Heart left ventricle (tissue), 16 donors: Measurements from ENCODE around the gene RGSL1. TPM values are rescaled to one million over a fixed set of nuclear protein-coding genes. Genes with fewer than 3 reads are reported as not detected.

Source experiments
- ATAC-seq, 4 donors: fragments of 200-7000 bp; cut with Tn5 transposase; one replicate each; pipeline ENCODE4 v1.9.1; 2020 to 2022; ENCODE audit warnings: moderate library complexity in 4 of 4, mild to moderate bottlenecking in 3 of 4, moderate number of reproducible peaks in 1 of 4
- DNase-seq, 5 donors: peaks; one replicate each; pipeline ENCODE4 v3.0.0-alpha.2; 2020
- H3K27ac ChIP-seq, 12 donors: fragments of 200-600 bp; sonication (generic) in 4 of 12; one replicate each; pipeline versions ENCODE4 v1.5.0 to v1.8.0; 2016 to 2022; ENCODE audit warnings: mild to moderate bottlenecking in 2 of 12
- H3K27me3 ChIP-seq, 9 donors: fragments of 200-600 bp; sonication (generic) in 2 of 9; one replicate each; pipeline versions ENCODE4 v1.5.1 to v1.8.0; 2016 to 2022; ENCODE audit warnings: mild to moderate bottlenecking in 3 of 9
- H3K36me3 ChIP-seq, 9 donors: fragments of 200-600 bp; sonication (generic) in 2 of 9; one replicate each; pipeline versions ENCODE4 v1.5.0 to v1.8.0; 2018 to 2022; ENCODE audit warnings: mild to moderate bottlenecking in 2 of 9
- H3K4me1 ChIP-seq, 12 donors: fragments of 200-600 bp; sonication (generic) in 4 of 12; one replicate each; pipeline versions ENCODE4 v1.5.0 to v1.8.0; 2016 to 2022; ENCODE audit warnings: mild to moderate bottlenecking in 3 of 12
- H3K4me3 ChIP-seq, 12 donors: fragments of 200-600 bp; sonication (generic) in 4 of 12; one replicate each; pipeline versions ENCODE4 v1.5.0 to v1.8.0; 2017 to 2022; ENCODE audit warnings: mild to moderate bottlenecking in 9 of 12, moderate library complexity in 4 of 12
- H3K9me3 ChIP-seq, 12 donors: fragments of 200-600 bp; sonication (generic) in 4 of 12; one replicate each; pipeline versions ENCODE4 v1.5.0 to v1.8.0; 2016 to 2022; ENCODE audit warnings: mild to moderate bottlenecking in 1 of 12
- CTCF ChIP-seq, 12 donors: fragments of 200-600 bp; sonication (generic) in 4 of 12; IDR thresholded peaks; one replicate each; pipeline versions ENCODE4 v1.5.0 to v1.8.0; 2018 to 2022; ENCODE audit warnings: antibody characterized with exemption in 12 of 12, mild to moderate bottlenecking in 5 of 12
- POLR2A ChIP-seq, 2 donors: fragments of 450-650 bp; IDR thresholded peaks; one replicate each; pipeline ENCODE4 v1.6.1; 2017; ENCODE audit warnings: antibody characterized with exemption in 2 of 2, mild to moderate bottlenecking in 2 of 2, moderate library complexity in 2 of 2
- WGBS, 4 donors: extraction: QIAGEN DNeasy Blood & Tissue Kit in 2 of 4; methylation state at CpG; one replicate each; pipeline versions ENCODE4 v1.1.5 to v1.1.7; 2013 to 2018; 5-methylcytosine and 5-hydroxymethylcytosine counted together
- intact Hi-C, 10 donors: fragments of 100-400 bp; cut with DNase I; formaldehyde crosslinking; loops; one replicate each; pipeline versions ENCODE4 v1.11.1 to v1.14.2; 2022
- polyA plus RNA-seq, 2 donors: library from polyadenylated mRNA; stranded (reverse); fragments of 200-250 nt; gene quantifications; one replicate each; pipeline ENCODE4 v1.2.3, GENCODE V29; 2013
- total RNA-seq, 9 donors: library from RNA; depleted of rRNA in 2 of 9; stranded (reverse); fragments of >200 nt in 2 of 9; fragmentation: NEBNext Ultra II Directional in 3 of 9; extraction: Animal tissue kit (Norgen Biotek cat#: 25700) in 3 of 9; gene quantifications; one replicate each; pipeline versions ENCODE4 v1.1.0 to v1.2.4, GENCODE V29; 2016 to 2023
- donor health status: ischemic (EF 13 %, LVEDD 7.1; RV severe dilation, severe dysfunction).
- donor health status: healthy with polysubstance abuse.
- donor health status: DM: no; HTN: yes; CAD: no.
- donor health status: DM: no; HTN: no; CAD: no.
- donor health status: ischemic (EF 25% LVEDD 6.9; RV normal size, moderate dysfunction).
- donor health status: ischemic (EF 25% LVEDD 5.7; RV mildly dilated, moderate dysfunction).
- donor health status: healthy.
- donor health status: DM: yes; HTN: yes; CAD: no.
- donor health status: ischemic (EF 35%, LVEDD 5.7; RV mildly dilated, moderate dysfunction).
- donor health status: nonischemic (EF 11% LVEDD 7.7; RV severe dilation, severe dysfunction).
- donor health status: DM: yes; HTN: yes; CAD: no.
- donor health status: PGD.
- donor health status: ischemic (EF 29% LVEDD 5.4; RV normal size, mild dysfunction).
- donor health status: nonischemic (EF 23%, LVEDD 6.1; RV moderate dilation, normal function).

The RGSL1 gene
- total and polyA plus RNA-seq, 11 donors: not detected

GRCh38 chr1:182589931-182590330, 140.0 kb downstream of the RGSL1 start:
- Histone ChIP-seq H3K4me3 (no peak overlapping the region), H3K4me1 (peaks cover 0 to 33% (median 3%) of the 10 kb centered on the region in 12 donors), H3K9me3 (no peaks in the 10 kb centered on the region), H3K36me3 (no peaks in the 10 kb centered on the region), H3K27me3 (no peaks in the 10 kb centered on the region), H3K27ac (peak overlapping the region in 1 of 12 donors; percentile 91)
- intact Hi-C loops: loop anchor here in 8 of 10 donors (10.0 kb wide), 3 partner anchors 135 to 505 kb away; partner anchors contain the start of gene RGSL1 (in 1 of the 8)
- TF ChIP-seq CTCF (IDR thresholded peaks at IDR 0.05): no peak
- TF ChIP-seq POLR2A (IDR thresholded peaks at IDR 0.05): no peak
- WGBS, 4 donors: 92 to 95% (median 94%) methylated on average over 5 of the region's 5 CpGs
- ATAC-seq (no peak), DNase-seq (no peak)

- ATAC-seq (peak in 3 of 4 donors; percentile 74 to 84 (median 76)), DNase-seq (peak; percentile 56 to 75 (median 68))
- H3K36me3 ChIP-seq: peaks cover 0 to 20% (median 5%) of the 10 kb centered on the region in 9 donors
- H3K9me3 ChIP-seq: no peaks in the 10 kb centered on the region
- H3K27me3 ChIP-seq: no peaks in the 10 kb centered on the region
- intact Hi-C loops: loop anchor here in 9 of 10 donors (5.0 to 10.0 kb wide), 4 partner anchors 148 to 511 kb away; no protein-coding TSS in a partner anchor
- TF ChIP-seq CTCF (IDR thresholded peaks at IDR 0.05) (peak; percentile 81 to 93 (median 90)), POLR2A (IDR thresholded peaks at IDR 0.05) (no peak)
- H3K27ac ChIP-seq: no peak overlapping the region
- H3K4me3 ChIP-seq: no peak overlapping the region
- H3K4me1 ChIP-seq: peaks cover 0 to 42% (median 3%) of the 10 kb centered on the region in 12 donors
- 33 to 37% (median 36%) methylated on average over 4 of the region's 4 CpGs for WGBS, 4 donors
Measured at GRCh38 chr1:182595641-182596240, 145.8 kb downstream of the RGSL1 start.

DNA sequence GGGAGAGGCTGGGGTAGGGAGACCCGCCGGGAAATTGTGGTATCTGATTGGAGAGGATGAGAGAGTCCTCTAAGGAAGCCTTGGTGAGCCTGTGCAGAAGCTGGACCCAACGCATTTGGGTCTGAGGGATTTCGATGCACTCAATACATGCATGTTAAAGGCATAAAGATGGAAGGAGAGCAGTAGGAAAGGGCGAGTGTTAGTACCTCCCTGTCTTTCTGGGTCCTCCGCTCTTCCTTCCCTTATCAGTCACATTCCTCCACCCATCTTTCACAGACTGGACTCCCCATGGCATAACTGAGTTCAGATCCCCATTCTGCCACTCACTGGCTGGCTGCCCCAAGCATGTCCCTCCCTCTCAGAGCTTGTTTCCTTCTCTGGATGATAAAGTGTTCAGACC, 147.0 kb downstream of the RGSL1 start:
- Histone ChIP-seq H3K9me3 (no peaks in the 10 kb centered on the region), H3K27me3 (no peaks in the 10 kb centered on the region), H3K36me3 (peaks cover 0 to 25% (median 5%) of the 10 kb centered on the region in 9 donors), H3K27ac (no peak overlapping the region), H3K4me3 (no peak overlapping the region), H3K4me1 (peaks cover 0 to 54% (median 12%) of the 10 kb centered on the region in 12 donors)
- no peak for ATAC-seq
- DNase-seq: no peak
- WGBS, 4 donors: 78 to 88% (median 85%) methylated on average over 6 of the region's 6 CpGs
- intact Hi-C loops: loop anchor here in 9 of 10 donors (5.0 to 10.0 kb wide), 4 partner anchors 150 to 512 kb away; no protein-coding TSS in a partner anchor
- no peak for TF ChIP-seq POLR2A (IDR thresholded peaks at IDR 0.05)
- TF ChIP-seq CTCF (IDR thresholded peaks at IDR 0.05): no peak

DNA sequence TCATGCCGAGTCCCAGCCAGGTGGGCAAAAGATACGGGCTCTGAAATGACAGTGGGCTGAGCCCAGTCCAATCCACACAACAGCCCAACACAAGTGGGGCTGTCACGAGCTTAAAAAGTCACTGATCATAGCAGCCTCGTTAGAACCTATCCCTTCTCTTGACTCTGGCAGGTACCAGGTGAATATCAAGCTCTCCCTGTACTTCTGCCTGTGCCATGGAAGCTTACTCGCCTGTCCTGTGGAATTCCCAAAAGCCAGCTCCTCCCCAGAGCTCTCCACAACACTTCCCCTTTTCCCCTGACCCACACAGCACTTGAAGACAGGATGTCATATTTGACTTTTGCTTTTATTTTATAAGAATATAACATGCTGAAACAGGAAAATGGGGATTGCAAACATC, 148.3 kb downstream of the RGSL1 start:
- TF ChIP-seq POLR2A (IDR thresholded peaks at IDR 0.05): no peak
- TF ChIP-seq CTCF (IDR thresholded peaks at IDR 0.05): no peak
- Histone ChIP-seq H3K9me3 (no peaks in the 10 kb centered on the region), H3K36me3 (peaks cover 0 to 25% (median 5%) of the 10 kb centered on the region in 9 donors), H3K4me1 (peaks cover 0 to 60% (median 14%) of the 10 kb centered on the region in 12 donors), H3K27me3 (no peaks in the 10 kb centered on the region), H3K4me3 (no peak overlapping the region), H3K27ac (peak overlapping the region in 1 of 12 donors; percentile 53)
- ATAC-seq (no peak), DNase-seq (no peak)
- intact Hi-C loops: loop anchor here in 9 of 10 donors (5.0 to 10.0 kb wide), 4 partner anchors 151 to 513 kb away; no protein-coding TSS in a partner anchor
- WGBS, 4 donors: 76 to 79% (median 77%) methylated on average over 5 of the region's 5 CpGs
